Loucy (cell line): ENCODE results near the gene OXTR.

Source experiments
- H2AFZ ChIP-seq: fragments of 200-600 bp; sonication (generic); 2 replicates; pipeline ENCODE4 v1.6.0; 2016; ENCODE audit warnings: antibody characterized with exemption, mild to moderate bottlenecking, low read length, moderate library complexity
- H3F3A ChIP-seq: fragments of 200-600 bp; 2 replicates; pipeline ENCODE4 v1.6.0; 2016; ENCODE audit warnings: antibody characterized with exemption, low read depth, mild to moderate bottlenecking
- H3K27me3 ChIP-seq: fragments of 200-600 bp; sonication (generic); 2 replicates; pipeline ENCODE4 v1.6.1; 2014; ENCODE audit warnings: low read length, mild to moderate bottlenecking; ENCODE audit not compliant: insufficient read depth, poor library complexity, severe bottlenecking
- H3K36me3 ChIP-seq: fragments of 200-600 bp; sonication (generic); 2 replicates; pipeline ENCODE4 v1.6.1; 2016; ENCODE audit warnings: low read length; ENCODE audit not compliant: insufficient read depth
- H3K4me1 ChIP-seq: fragments of 200-600 bp; sonication (generic); 2 replicates; pipeline ENCODE4 v1.5.1; 2014; ENCODE audit warnings: low read length, mild to moderate bottlenecking; ENCODE audit not compliant: insufficient read depth, poor library complexity, severe bottlenecking
- H3K4me2 ChIP-seq: fragments of 200-600 bp; sonication (generic); 2 replicates; pipeline ENCODE4 v1.6.0; 2014; ENCODE audit warnings: antibody characterized with exemption, low read length, low read depth, mild to moderate bottlenecking; ENCODE audit not compliant: poor library complexity, severe bottlenecking
- H3K4me3 ChIP-seq: fragments of 200-600 bp; sonication (generic); 2 replicates; pipeline ENCODE4 v1.5.1; 2014; ENCODE audit warnings: low read length, mild to moderate bottlenecking, mixed read lengths; ENCODE audit not compliant: poor library complexity, severe bottlenecking
- H3K79me2 ChIP-seq: fragments of 200-600 bp; sonication (generic); 2 replicates; pipeline ENCODE4 v1.6.1; 2014; ENCODE audit warnings: low read length; ENCODE audit not compliant: insufficient read depth
- H3K9ac ChIP-seq: fragments of 200-600 bp; sonication (generic); 2 replicates; pipeline ENCODE4 v1.6.0; 2014; ENCODE audit warnings: mild to moderate bottlenecking, low read depth, low read length, moderate library complexity; ENCODE audit not compliant: poor library complexity, severe bottlenecking
- H3K9me2 ChIP-seq: fragments of 200-600 bp; sonication (generic); replicated peaks from 2 replicates; pipeline ENCODE4 v1.6.1; 2016; ENCODE audit warnings: low read depth, low read length, mixed read lengths
- H3K9me3 ChIP-seq: fragments of 200-600 bp; sonication (generic); 2 replicates; pipeline ENCODE4 v1.6.1; 2014; ENCODE audit warnings: mild to moderate bottlenecking, antibody characterized with exemption, low read length, low read depth; ENCODE audit not compliant: insufficient read depth
- H4K20me1 ChIP-seq: fragments of 200-600 bp; sonication (generic); 2 replicates; pipeline ENCODE4 v1.6.0; 2014; ENCODE audit warnings: antibody characterized with exemption, low read length, mild to moderate bottlenecking; ENCODE audit not compliant: insufficient read depth, poor library complexity, severe bottlenecking
- CTCF ChIP-seq: fragments of 200-600 bp; sonication (generic); conservative IDR thresholded peaks from 2 replicates; pipeline ENCODE4 v1.5.1; 2014; ENCODE audit warnings: mild to moderate bottlenecking, antibody characterized with exemption, low read length
- EZH2phosphoT487 ChIP-seq: fragments of 200-600 bp; IDR thresholded peaks from 2 replicates; pipeline ENCODE4 v1.6.1; 2018; ENCODE audit warnings: antibody characterized with exemption, mild to moderate bottlenecking, moderate library complexity, borderline replicate concordance

The OXTR gene

GRCh38 chr3:8755097-8755496, 14.3 kb downstream of the OXTR start:
- Histone ChIP-seq H3K4me2 (no peak overlapping the region), H4K20me1 (no peaks in the 10 kb centered on the region), H3K27me3 (no peaks in the 10 kb centered on the region), H3K9me3 (no peaks in the 10 kb centered on the region), H3K9ac (no peak overlapping the region), H3K9me2 (no peaks in the 10 kb centered on the region), H3K4me1 (no peaks in the 10 kb centered on the region), H3K79me2 (no peaks in the 10 kb centered on the region), H3K36me3 (no peaks in the 10 kb centered on the region), H2AFZ (no peak overlapping the region), H3F3A (no peaks in the 10 kb centered on the region), H3K4me3 (no peak overlapping the region)
- TF ChIP-seq CTCF (no peak), EZH2phosphoT487 (no peak)

GRCh38 chr3:8752832-8753231, 16.6 kb downstream of the OXTR start:
- no peaks in the 10 kb centered on the region for H3K9me3 ChIP-seq
- H2AFZ ChIP-seq = no peak overlapping the region
- no peak overlapping the region for H3K9ac ChIP-seq
- H3K36me3 ChIP-seq = no peaks in the 10 kb centered on the region
- no peaks in the 10 kb centered on the region for H3K79me2 ChIP-seq
- TF ChIP-seq EZH2phosphoT487 (no peak), CTCF (no peak)
- no peak overlapping the region for H3K4me2 ChIP-seq
- no peaks in the 10 kb centered on the region for H3K4me1 ChIP-seq
- H3F3A ChIP-seq = no peaks in the 10 kb centered on the region
- H3K4me3 ChIP-seq = no peak overlapping the region
- H4K20me1 ChIP-seq = no peaks in the 10 kb centered on the region
- no peaks in the 10 kb centered on the region for H3K9me2 ChIP-seq
- no peaks in the 10 kb centered on the region for H3K27me3 ChIP-seq

GRCh38 chr3:8749316-8749715, 20.1 kb downstream of the OXTR start:
- no peaks in the 10 kb centered on the region for H4K20me1 ChIP-seq
- H2AFZ ChIP-seq = no peak overlapping the region
- H3K36me3 ChIP-seq = no peaks in the 10 kb centered on the region
- H3K79me2 ChIP-seq = no peaks in the 10 kb centered on the region
- no peaks in the 10 kb centered on the region for H3K27me3 ChIP-seq
- H3K9me3 ChIP-seq = no peaks in the 10 kb centered on the region
- H3K4me2 ChIP-seq = no peak overlapping the region
- no peaks in the 10 kb centered on the region for H3K4me1 ChIP-seq
- H3F3A ChIP-seq = no peaks in the 10 kb centered on the region
- H3K9me2 ChIP-seq = no peaks in the 10 kb centered on the region
- no peak overlapping the region for H3K9ac ChIP-seq
- no peak overlapping the region for H3K4me3 ChIP-seq
- TF ChIP-seq EZH2phosphoT487 (no peak), CTCF (no peak)
